BE2C (cell line): ENCODE measurements around the gene CMTM1.
"Not testable (repeated sequence)": the region's sequence is repeated elsewhere in the genome, so short reads cannot be mapped to it uniquely, and the experiment has no call there.

Experiments used
- DNase-seq: peaks from one replicate; pipeline ENCODE4 v3.0.0-alpha.2; 2020
- H3K27me3 ChIP-seq: fragments of 250-450 bp; sonication (Bioruptor Pico); 2 replicates; pipeline ENCODE4 v1.5.1; 2020; ENCODE audit warnings: mild to moderate bottlenecking
- H3K36me3 ChIP-seq: fragments of 250-450 bp; sonication (Bioruptor Pico); 2 replicates; pipeline ENCODE4 v1.5.1; 2020; ENCODE audit warnings: mild to moderate bottlenecking
- H3K4me1 ChIP-seq: fragments of 250-450 bp; sonication (Bioruptor Pico); 2 replicates; pipeline ENCODE4 v1.5.1; 2020
- H3K4me3 ChIP-seq: 2 replicates; pipeline ENCODE4 v1.5.1; 2011; ENCODE audit warnings: low read depth, low read length
- H3K9me3 ChIP-seq: fragments of 250-450 bp; sonication (Bioruptor Pico); 2 replicates; pipeline ENCODE4 v1.5.1; 2020
- TF ChIP-seq, protein P1 (sequence below): IDR thresholded peaks from 2 replicates; pipeline ENCODE4 v1.5.1; 2012; ENCODE audit warnings: mild to moderate bottlenecking, low read depth, low read length

CMTM1 gene

DNA sequence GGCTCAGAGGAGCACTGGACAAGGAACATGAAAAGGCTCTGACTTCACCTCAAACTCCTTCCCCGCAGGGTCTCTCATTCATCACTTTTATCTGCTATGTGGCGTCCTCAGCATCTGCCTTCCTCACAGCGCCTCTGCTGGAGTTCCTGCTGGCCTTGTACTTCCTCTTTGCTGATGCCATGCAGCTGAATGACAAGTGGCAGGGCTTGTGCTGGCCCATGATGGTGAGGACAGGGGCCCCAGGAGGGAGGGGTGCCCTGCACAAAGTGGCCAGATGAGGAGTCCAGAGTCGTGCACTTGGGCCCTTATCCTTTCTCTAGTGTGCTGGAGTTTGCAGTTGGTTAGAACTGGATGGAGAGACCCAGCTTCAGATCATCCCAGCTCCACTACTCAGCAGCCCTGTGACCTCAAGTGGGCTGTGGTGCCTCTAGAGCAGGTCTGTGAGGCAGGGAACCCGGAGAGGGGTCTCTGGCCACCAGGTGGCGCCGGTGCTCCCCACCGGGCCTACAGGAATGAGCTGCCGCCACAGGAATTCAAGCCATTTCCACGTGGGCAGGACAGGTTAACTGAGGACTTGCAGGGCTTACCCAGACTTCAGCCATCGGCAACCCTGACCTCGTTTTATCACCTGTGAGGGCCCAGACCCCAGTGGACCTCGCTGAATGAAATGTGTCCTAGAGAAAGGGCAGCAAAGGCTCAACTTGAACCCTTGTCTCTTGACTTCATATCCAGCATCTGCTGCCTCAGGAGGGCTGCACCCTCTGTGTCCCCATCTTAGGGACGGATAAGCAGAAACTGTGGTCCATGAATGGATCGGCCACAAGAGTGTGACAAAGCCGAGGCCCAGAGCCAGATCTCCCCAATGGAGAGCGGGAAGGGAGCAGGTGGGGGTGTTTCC is 42.3 kb downstream of the CMTM1 start:
- Histone ChIP-seq H3K36me3 (peaks cover 22% of the 10 kb centered on the region), H3K4me1 (peaks cover 8% of the 10 kb centered on the region; the same call in 1 of the 2 replicates), H3K4me3 (no peak overlapping the region), H3K27me3 (no peaks in the 10 kb centered on the region), H3K9me3 (no peaks in the 10 kb centered on the region)
- DNase-seq, result peak; percentile 93
- TF ChIP-seq, protein P1, sequence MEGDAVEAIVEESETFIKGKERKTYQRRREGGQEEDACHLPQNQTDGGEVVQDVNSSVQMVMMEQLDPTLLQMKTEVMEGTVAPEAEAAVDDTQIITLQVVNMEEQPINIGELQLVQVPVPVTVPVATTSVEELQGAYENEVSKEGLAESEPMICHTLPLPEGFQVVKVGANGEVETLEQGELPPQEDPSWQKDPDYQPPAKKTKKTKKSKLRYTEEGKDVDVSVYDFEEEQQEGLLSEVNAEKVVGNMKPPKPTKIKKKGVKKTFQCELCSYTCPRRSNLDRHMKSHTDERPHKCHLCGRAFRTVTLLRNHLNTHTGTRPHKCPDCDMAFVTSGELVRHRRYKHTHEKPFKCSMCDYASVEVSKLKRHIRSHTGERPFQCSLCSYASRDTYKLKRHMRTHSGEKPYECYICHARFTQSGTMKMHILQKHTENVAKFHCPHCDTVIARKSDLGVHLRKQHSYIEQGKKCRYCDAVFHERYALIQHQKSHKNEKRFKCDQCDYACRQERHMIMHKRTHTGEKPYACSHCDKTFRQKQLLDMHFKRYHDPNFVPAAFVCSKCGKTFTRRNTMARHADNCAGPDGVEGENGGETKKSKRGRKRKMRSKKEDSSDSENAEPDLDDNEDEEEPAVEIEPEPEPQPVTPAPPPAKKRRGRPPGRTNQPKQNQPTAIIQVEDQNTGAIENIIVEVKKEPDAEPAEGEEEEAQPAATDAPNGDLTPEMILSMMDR, result peak; percentile 97

DNA sequence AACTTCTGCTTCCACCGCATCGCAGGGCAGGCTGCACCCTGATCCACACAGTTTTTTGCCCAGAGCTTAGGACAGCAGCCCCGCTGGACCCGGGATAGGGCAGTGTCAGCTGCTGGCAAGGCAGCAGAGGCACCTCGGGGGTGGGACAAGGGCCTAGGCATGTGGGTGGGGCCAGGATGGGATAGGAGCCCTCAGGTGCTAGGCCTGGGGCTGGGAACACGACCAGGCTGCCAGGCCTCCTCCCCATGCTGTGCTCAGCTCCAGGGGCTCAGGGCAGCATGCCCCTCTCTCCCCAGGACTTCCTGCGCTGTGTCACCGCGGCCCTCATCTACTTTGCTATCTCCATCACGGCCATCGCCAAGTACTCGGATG is 42.9 kb downstream of the CMTM1 start:
- TF ChIP-seq, protein P1, result no peak
- Histone ChIP-seq H3K4me3 (no peak overlapping the region), H3K27me3 (no peaks in the 10 kb centered on the region), H3K36me3 (peaks cover 24% of the 10 kb centered on the region), H3K9me3 (no peaks in the 10 kb centered on the region), H3K4me1 (peaks cover 8% of the 10 kb centered on the region; the same call in 1 of the 2 replicates)
- DNase-seq, result no peak

DNA sequence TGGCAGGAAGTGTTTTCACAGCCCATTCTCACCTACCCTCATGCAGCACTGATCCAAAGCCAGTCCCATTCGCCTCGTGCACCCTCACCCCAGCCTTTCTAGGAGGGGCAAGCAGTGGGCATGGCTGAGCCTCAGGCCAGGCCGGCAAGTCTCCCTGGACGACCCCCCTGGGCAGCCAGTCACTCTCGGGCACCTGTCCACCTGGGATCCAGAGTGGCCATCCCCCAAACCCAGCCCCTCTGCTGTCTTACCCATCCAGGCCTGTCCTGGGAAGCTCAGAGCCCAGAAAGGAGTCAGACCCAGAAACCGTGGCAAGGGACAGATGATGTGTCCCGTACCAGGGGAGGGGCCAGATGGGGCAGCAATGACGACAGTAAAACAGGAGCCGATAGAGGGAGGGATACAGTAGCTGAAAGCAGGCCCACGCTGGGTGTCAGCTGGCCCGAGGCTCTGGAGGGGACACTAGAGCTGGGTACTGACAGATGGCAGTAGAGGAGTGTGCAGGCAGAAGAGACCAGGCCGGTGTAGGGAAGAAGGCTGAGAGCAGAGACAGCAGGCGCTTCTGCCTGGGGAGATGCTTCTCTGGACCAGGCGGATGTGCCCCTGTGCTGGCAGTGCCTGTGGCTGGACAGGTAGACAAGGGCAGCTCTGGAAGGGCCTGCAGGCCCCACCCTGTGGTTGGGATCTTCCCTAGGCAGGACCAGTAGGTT is 44.0 kb downstream of the CMTM1 start:
- no peaks in the 10 kb centered on the region for H3K27me3 ChIP-seq
- H3K4me1 ChIP-seq, result peaks cover 8% of the 10 kb centered on the region; the same call in 1 of the 2 replicates
- TF ChIP-seq, protein P1, result no peak
- no peaks in the 10 kb centered on the region for H3K9me3 ChIP-seq
- no peak for DNase-seq
- H3K36me3 ChIP-seq, result peaks cover 24% of the 10 kb centered on the region
- no peak overlapping the region for H3K4me3 ChIP-seq

DNA sequence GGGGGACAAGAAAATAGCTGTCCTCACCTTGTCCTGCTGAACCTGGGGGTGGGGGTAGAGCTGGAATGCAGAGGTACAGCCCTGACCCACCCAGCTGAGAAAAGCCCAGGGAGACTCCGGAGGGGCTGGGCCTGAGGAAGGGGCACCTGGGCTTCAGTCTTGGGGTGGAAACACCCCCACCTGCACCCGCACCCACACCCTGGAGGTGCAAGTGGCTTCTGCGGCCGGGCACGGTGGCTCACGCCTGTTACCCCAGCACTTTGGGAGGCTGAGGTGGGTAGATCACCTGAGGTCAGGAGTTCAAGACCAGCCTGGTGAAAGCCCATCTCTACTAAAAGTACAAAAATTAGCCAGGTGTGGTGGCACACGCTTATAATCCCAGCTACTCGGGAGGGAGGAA is 45.7 kb downstream of the CMTM1 start:
- H3K27me3 ChIP-seq, H3K4me1 ChIP-seq, H3K9me3 ChIP-seq, H3K4me3 ChIP-seq, DNase-seq: not testable (repeated sequence)
- H3K36me3 ChIP-seq, result peaks cover 24% of the 10 kb centered on the region

DNA sequence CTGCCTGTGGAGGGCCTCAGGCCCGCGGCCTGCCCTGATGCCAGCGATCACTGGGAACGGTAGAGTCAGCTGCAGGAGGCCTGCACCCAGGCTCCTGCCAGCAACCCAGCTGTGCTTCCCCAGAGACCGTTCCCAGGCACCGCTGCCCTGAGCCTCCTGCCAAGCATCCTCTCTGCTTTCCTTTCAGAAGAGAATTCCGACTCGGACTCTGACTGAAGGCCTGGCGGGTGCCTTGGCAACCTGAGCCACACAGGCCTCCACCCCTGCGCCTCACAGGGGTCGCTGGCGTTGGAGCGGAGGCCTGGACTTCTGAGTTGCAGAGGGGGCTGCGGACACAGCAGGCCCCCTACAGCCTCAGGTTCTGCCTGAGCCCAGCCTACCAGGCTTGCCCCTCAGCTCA is 46.2 kb downstream of the CMTM1 start:
- TF ChIP-seq, protein P1, result no peak
- Histone ChIP-seq H3K9me3 (no peaks in the 10 kb centered on the region), H3K4me1 (peaks cover 8% of the 10 kb centered on the region), H3K27me3 (no peaks in the 10 kb centered on the region), H3K36me3 (peaks cover 24% of the 10 kb centered on the region), H3K4me3 (no peak overlapping the region)
- no peak for DNase-seq

DNA sequence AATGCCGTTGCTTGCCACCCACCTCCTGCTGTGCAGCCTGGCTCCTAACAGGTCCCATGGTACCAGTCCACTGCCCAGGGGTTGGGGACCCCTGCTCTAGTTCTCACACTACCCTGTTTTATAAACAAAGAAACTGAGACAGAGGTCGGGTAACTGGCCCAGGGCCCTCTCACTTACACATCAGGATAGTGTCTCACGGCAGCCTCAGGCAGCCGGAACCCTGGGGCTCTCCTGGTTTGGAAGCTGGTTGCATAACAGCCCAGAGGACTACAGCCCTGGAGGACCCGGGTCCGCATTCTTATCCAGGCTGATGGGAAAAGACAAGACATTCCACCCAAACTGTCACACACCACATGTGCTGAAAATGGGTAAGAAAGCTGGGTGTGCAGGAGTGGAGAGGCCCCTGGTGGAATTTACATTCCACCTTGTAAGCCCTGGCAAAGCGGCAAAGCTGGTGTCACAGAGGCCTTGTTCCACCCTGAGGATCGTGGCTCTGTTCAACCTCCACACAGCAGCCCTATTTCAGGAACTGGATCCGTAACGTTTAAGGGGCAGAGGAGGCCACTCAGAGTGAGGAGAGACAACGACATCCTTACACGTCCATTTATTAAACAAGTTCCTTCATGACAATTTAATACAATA is 48.0 kb downstream of the CMTM1 start:
- no peak for DNase-seq
- H3K9me3 ChIP-seq, result no peaks in the 10 kb centered on the region
- TF ChIP-seq, protein P1, result no peak
- peaks cover 24% of the 10 kb centered on the region for H3K36me3 ChIP-seq
- no peak overlapping the region for H3K4me3 ChIP-seq
- no peaks in the 10 kb centered on the region for H3K27me3 ChIP-seq
- peaks cover 15% of the 10 kb centered on the region for H3K4me1 ChIP-seq
